Stimulated activated CD4-positive, alpha-beta T cell treated with anti-CD3 and anti-CD28 coated beads, TNF-alpha, amount 100 ng/mL, for 4 hours (primary cell): ENCODE data around the gene ZNF579.
"Not testable (repeated sequence)": the region's sequence is repeated elsewhere in the genome, so short reads cannot be mapped to it uniquely, and the experiment has no call there.

ENCODE experiments used
- DNase-seq, 3 experiments: peaks; one replicate each; pipeline ENCODE4 v3.0.0-alpha.2; 2020; ENCODE audit warnings: low read depth in 3 of 3

ZNF579 gene

DNA sequence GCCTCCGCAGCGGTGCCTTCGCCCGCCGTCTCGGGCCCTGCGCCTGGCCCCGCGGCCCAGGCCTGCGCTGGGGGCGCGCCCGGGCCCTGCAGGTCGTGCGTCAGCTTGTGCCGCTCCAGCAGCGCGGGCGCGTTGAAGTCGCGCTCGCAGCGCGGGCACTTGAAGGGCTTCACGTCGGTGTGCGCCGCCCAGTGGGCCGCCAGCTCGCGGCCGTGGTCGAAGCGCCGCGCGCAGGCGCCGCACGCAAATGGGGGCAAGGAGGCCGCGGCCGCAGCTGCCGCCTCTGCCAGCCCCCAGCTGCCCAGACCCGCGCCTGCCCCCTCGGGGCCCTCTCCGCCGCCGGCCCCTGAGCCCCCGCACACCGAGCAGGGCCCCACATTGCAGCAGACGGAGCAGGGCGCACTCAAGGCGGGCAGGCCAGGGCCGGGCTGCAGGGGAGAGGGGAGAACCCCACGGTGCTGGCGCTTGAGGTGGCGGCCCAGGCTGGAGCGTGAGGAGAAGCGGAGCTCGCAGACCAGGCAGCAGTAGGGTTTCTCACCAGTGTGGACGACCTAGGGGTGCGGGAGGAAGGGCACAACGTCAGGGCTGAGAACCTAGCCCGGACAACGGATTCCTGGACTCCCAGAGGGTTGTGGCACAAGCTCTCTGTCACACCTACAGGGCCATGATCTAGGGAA is 12.6 kb upstream of the ZNF579 start:
- DNase-seq, result no peak

DNA sequence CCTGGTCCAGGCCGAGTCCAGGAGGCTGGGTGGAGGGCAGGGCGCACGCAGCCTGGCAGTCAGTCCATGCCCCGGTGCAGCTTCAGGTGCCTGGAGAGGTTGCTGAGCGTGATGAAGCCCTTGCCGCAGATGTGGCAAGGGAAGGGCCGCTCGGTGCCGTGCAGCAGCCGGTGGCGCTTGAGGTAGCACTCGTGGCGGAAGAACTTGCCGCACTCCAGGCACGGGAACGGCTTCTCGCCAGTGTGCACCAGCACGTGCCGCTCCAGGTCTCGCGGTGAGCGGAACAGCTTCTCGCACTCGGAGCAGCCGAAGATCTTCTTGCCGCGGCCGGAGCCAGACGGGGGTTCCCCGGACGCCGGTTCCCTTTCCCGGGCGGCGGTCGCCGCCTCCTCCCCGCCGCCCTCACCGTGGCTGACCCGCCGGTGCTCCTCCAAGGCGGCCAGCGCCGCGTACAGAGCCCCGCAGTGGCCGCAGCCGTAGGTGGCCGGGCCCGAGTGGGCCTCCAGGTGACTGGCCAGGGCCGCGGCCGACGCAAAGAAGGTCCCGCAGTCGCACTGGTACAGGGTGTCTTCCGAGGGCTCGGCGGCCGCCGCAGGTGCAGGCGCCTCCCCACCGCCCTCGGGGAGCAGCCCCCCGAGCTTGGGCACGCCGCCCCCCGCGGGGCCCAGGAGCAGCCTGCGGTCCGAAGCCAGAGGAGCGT is 11.9 kb upstream of the ZNF579 start:
- DNase-seq, result no peak

DNA sequence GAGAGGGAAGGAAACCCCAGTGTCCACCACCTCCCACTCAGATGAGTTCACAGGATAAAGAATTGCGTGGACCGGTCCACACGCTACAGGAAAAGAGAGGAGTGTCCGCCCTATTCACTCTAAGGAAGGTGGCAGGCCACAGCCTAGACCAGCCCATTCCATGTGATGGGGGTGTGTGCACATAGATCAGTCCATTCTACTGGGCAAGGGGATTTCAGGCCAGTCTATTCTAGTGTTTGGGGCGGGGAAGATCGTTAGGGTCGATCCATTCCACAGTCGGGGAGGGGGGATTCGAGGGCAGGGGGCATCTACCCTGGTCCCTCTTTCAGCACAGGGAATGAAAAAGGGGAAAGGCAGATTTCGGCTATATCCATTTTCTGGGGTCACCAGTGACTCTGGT is 10.9 kb upstream of the ZNF579 start:
- no peak for DNase-seq

DNA sequence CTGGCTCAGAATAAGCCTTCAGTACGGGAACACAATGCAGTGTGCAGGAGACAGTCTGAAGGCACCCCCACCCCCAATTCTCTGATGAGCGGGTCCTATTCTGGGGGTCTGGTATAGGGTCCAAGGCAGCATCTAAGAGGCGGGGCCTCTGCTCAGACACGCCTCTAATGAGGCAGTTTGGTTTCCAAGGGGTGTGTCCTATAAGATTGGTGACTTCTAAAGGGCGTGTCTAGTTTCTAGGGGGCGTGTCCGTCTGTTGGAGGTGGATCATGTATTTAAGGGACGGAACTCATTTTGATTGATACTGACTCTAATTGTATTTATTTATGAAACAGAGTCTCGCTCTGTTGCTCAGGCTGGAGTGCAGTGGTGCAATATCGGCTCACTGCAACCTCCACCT is 10.0 kb upstream of the ZNF579 start:
- no peak for DNase-seq

DNA sequence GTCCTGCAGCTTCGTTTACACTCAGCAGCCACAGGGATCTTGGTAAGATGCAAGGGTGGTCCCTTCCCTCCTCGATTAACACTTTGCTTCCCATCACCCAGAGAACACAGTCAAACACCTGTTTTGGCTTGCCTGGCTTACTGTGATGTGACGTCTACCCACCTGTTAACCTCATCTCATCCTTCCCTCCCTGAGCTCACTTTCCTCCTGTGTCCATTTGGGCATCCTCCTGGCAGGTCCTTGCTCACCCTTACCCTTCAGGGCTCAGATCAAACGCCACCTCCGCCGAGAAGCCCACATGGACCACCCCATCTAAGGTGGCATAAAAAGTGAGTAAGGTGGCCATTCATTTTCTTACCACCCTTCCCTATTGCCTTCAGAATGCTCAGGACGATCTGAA is 9.5 kb upstream of the ZNF579 start:
- no peak for DNase-seq

DNA sequence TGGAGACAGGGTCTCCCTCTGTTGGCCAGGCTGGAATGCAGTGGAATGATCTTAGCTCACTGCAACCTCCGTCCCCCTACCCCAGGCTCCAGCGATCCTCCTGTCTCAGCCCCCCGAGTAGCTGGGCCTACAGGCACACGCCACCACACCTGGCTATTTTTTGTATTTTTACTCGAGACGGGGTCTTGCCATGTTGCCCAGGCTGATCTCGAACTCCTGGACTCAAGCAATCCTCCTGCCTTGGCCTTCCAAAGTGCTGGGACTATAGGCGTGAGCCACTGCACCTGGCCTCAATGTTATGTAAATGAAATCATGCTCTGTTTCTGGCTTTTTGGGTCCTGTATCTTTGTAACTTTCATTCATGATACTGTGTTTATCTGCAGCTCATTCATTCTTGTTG is 8.1 kb upstream of the ZNF579 start:
- DNase-seq, result no peak

DNA sequence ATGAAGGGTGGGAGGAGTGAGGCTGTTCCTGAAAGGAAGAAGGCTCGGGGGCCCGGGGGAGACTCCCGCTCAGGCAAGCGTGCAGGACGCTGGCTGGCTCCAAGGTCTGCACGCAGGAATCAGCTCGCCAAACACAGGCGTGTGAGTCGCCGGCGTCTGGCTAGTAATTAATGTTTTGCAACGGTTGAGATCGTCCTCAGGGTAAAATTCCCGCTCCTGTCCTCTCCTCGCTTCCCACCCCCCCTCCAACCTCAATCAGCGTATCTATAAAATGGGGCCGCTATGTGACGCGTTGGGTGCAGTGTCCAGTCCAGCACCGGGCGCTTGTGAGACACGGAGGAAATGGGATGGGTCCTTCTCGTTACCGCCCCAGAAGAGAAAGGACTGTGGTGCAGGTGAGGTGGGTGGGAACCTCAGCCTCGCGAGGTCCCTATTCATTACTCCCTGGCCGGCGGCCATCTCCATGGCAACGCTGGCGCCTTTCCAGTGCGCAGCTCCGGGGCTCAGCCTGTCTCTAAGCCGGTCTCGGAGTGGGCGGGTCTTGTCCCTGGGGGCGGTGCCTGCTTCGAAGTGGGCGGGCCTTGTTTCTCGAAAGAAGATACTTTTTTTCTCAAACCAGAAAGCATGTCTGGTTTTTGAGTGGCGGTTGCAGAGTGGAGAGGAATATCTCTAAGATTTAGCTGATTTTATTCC is 6.5 kb upstream of the ZNF579 start:
- peak; percentile 81 to 85 (median 84) for DNase-seq

DNA sequence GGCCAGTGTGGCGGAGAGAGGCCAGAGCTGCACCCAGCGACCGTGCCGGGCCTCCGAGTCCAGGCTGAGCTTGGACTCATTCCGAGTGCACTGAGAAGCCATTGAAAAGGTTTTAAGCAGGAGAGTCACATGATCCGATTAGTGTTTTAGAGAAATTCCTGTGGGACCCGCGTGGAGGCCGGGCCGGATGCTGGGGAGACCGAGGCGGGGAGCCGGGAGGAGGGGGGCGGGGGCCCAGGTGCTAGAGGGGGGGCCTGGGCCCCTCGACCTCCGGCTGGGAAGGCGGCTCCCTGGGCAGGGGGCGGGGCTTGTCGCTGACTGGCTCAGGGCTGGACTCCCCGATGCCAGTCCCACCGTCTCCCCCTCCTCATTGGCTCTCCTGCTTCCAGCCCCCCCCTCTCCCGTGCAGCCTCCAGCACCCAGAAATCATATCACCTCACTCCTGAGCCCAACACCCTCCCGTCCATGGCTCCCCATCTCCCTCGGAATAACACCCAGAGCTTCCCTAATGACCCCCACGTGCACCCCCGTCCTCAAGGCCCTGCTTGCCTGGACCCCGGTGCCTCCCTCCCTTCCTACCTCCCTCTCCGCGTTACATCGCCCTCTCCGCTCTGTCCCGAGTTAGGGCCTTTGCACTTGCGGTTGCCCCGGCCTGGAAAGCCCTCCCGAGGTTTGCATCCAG is 5.2 kb upstream of the ZNF579 start:
- DNase-seq, result peak in 1 of 3 experiments; percentile 40

DNA sequence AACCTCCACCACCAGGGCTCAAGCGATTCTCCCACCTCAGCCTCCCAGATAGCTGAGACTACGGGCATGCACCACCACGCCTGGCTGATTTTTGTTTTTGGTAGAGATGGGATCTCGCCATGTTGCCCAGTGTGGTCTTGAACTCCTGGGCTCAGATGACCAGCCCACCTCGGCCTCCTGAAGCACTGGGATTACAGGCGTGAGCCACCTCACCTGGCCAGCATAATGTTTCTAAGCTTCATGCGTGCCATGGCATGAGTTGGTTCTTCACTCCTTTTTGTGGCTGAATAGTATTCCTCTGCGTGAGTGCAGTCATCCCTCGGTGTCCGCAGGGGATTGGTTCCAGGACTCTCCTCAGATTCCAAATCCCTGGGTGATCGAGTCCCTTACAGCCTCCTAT is 4.2 kb upstream of the ZNF579 start:
- DNase-seq, result no peak

DNA sequence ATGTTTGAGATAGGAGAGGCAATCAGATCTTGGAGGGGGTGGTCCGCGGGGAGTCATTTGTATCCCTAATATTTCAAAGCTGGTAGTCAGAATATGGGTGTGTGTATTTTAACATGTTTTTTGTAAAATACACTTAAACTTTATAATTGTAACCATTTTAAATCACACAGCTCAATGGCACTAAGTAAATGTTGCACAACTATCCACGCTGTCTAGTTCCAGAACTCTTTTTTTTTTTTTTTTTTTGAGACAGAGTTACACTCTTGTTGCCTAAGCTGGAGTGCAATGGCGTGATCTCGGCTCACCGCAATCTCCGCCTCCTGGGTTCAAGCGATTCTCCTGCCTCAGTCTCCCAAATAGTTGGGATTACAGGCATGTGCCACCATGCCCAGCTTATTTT is 3.2 kb upstream of the ZNF579 start:
- not testable (repeated sequence) for DNase-seq

DNA sequence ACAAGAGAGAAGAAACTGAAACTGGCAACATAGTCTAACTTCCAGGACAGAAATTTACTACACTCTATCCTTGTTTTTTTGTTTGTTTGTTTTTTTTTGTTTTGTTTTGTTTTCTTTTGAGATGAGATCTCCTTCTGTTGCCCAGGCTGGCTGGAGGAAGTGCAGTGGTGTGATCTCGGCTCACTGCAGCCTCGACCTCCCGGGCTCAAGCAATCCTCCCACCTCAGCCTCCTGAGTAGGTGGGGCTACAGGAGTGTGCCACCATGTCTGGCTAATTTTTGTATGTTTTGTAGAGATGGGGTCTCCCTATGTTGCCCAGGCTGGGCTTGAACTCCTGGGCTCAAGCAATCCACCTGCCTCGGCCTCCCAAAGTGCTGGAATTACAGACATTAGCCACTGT is 1.6 kb upstream of the ZNF579 start:
- not testable (repeated sequence) for DNase-seq

DNA sequence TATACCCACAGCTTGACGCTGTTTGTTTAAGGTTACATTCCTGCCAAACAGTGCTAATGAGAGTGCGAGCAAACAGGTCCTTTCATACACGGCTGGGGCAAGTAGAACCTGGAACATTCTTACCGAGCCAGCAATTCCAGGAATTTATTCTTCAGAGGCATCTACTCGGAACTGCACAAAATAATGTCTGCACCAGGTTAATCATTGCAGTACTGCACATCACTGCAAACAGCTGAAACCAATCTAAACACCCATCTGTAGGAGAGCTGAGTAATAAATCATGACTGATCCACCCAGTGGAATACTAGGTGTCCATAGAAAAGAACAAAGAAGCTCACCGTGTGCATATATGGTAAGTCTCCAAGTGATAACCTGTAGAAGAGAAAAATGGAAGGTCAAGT is 1.2 kb upstream of the ZNF579 start:
- no peak for DNase-seq

DNA sequence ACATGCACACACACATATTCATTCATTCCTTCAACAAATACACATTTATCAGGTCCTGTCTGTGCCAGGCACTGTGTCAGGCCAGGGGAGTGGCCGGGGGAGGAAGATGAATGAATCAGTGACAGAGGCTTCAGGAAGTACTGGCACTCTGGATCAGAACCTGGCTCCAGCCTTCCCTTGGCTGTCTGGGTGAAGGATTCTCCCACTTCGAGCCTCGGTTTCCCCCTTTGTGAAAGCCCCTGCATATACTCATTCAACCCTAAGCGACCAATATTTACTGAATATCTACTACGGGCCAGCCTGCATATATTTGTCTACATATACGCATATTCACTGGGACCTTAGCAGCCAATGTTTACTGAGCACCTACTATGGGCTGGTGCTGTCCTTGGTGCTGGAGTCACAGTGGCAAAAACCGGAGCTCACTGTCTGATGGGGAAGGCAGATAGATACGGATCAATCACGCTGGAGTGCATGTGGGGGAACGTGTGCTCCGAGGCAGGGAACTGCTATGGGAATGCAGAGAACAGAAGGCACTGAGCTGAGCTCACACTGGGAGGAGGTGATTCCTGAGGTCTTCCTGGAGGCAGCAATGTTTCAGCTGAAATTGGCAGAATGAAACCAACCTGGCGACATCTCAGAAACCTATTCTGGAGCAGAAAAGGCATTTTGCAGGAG is 636 bp upstream of the ZNF579 start:
- no peak for DNase-seq

DNA sequence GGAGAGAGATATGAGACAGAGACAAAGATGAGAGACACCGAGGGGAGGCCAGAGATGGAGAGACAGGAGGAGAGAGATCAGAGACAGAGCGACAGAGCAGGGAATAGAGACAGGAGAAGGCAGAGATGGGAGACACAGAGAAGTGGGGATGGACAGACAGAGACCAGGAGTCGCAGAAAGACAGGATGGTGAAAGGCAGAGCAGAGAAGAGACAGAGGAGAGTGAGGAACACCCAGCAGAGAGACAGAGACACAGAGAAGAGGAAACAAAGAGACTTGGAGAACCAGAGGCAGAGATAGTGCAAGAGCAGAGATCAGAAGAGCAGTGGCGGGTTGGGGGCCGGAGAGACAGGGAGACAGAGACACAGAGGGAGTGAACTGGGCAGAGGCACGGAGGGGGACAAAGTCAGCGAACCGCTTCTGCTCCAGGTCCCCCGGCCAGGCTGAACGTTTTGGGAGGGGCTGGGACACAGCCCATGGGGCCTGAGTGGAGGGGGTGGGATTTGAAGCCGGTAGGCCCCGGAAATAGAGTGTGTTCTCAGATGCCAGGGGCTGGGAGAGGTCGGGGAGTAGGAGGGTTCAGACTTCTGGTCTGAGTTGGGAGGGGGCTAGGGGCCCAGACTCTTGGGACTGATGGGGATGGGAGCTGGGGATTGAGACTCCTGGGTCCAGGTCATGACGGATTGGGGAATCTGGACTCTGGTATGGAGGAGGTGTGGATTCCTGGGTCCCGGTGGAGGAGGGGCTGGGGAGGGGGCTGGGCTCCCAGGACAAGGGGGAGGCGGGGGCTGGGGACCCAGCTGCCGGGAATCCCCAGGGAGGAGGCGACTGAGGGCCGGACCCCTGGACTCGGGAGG is 654 bp downstream of the ZNF579 start:
- DNase-seq, result no peak

DNA sequence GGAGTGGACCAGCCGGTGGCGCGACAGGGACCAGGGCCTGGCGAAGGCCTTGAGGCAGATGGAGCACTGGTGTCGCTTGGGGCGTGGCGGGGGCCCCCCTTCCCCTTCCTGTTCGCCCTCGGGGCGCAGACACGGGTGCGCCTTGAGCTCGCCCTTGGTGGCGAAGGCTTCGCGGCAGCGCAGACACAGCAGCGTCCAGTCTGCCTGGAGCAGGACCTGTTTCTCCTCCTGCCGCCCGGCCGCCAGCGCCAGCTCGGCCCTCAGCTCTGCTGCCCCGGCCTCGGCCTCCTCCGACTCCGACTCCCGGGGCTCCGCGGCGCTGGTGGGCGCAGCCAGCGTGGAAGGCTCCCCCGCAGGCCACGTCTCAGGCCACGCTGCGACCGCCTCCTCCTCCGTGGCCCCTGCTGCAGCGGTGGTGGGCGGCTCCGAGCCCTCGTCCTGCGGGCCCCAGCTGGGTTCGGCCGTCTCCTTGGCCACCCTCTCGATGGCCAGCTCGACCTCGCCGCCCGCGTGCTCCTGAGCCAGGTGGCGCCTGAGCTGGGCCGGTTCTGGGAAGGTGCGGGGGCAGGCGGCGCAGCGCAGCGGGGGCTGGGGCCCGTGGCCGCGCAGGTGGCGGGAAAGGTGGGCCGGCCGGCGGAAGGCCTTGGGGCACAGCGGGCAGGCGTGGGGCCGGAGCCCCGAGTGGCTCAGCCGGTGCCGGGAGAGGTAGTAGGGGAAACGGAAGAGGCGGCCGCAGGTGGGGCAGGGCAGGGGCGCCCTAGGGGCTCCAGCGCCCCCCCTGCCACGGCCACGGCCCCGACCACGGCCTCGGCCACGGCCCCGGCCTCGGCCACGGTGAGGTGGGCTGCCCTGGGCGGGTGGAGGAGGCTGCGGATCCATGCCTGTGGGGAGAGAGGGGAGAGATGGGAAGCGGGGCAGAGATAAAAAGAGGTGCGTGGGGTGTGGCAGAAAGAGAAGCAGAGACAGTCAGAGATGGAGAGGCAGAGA is 1.6 kb downstream of the ZNF579 start:
- no peak for DNase-seq

DNA sequence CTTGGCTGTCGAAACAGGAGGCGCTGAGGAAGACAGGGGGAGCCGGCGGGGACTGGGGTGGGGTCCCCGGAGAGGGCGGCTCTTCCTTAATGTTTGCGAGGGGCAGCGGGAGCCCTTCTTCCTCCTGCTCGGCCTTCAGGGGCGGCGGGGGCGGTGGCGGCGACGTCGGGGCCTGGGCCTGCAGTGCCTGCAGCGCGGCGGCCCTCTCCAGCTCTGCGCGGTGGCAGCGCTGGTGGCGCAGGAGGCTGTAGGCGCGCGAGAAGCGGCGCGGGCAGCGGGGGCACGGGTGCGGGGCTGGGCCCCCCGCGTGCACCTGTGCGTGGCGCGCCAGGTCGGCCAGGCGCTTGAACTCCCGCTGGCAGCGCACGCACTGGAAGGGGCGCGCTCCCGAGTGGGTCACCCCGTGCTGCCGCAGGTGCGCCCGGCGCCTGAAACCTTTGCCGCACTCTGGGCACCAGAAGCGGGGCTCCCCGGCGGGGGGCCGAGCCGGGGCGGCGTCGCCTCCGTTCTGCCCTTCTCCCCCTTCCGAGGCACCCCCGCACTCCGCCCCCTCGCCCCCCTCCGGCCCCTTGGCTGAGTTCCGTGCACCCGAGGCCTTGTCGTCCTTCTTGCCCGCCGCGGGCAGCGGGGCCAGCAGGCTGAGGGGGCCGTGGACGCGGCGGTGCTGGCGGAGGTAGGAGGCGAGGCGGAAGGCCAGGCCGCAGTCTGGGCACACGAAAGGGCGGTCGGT is 2.5 kb downstream of the ZNF579 start:
- no peak for DNase-seq

DNA sequence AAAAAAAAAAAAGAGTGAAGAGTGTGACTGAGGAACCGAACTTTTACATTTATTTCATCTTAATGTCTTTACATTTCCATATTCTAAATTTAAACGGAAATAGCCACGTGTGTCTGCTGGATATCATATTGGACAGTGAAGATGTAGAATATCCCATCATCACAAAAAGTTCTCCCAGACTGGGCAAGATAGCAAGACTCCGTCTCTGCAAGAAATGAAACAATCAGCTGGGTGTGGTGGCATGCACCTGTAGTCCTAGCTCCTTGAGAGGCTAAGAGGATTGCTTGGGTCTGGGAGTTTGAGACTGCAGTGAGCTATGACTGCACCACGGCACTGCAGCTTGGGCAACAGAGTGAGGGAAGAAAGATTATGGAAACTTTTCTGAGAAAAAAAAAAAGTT is 3.9 kb downstream of the ZNF579 start:
- DNase-seq, result no peak

DNA sequence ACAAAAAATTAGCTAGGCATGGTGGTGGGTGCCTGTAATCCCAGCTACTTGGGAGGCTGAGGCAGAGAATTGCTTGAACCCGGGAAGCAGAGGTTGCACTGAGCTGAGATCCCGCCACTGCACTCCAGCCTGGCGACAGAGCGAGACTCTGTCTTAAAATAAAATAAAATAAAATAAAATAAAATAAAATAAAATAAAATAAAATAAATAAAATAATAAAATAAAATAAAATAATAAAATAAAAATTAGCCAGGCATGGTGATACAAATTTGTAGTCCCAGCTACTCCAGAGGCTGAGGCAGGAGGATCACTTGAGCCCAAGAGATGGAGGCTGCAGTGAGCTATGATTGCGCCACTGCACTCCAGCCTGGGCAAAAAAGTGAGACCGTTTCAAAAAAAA is 6.7 kb downstream of the ZNF579 start:
- not testable (repeated sequence) for DNase-seq

DNA sequence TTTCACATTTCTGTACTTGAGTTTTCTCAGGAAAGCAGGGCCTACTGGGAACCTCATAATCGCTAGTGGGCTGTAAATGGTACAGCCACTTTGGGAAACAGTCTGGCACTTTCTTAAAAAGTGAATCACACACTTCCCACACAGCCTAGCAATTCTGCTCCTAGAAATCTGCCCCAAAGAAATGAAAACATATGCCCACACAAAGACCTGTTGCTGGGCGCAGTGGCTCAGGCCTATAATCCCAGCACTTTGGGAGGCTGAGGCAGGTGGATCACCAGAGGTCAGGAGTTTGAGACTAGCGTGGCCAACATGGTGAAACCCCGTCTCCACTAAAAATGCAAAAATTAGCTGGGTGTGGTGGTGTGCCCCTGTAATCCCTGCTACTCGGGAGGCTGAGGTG is 11.2 kb downstream of the ZNF579 start:
- not testable (repeated sequence) for DNase-seq
